Stimulated activated CD4-positive, alpha-beta T cell treated with anti-CD3 and anti-CD28 coated beads, TNF-alpha, amount 100 ng/mL, for 1 hour (primary cell): ENCODE results near the gene DNAJC4.
A peak's percentile ranks its signal among the peaks of the same experiment; 100 is the strongest.

Experiments used
- DNase-seq, 3 donors: peaks; one replicate each; pipeline ENCODE4 v3.0.0-alpha.2; 2020; ENCODE audit warnings: low read depth in 3 of 3, low spot score in 1 of 3

DNAJC4 gene

GRCh38 chr11:64230171-64230984, at the start of gene DNAJC4:
TSS of gene DNAJC4 (plus strand) at chr11:64230548. CDS start at chr11:64230855, 307 bp downstream.
- DNase-seq: peak in 2 of 3 donors; percentile 69 to 77

- DNase-seq: no peak
Observed at GRCh38 chr11:64180891-64181290, 49.5 kb upstream of the DNAJC4 start.

- DNase-seq: no peak
Observed at GRCh38 chr11:64181506-64182411, 48.6 kb upstream of the DNAJC4 start.

GRCh38 chr11:64183890-64184289, 46.5 kb upstream of the DNAJC4 start:
- DNase-seq: no peak

GRCh38 chr11:64185175-64185692, 45.1 kb upstream of the DNAJC4 start:
- no peak for DNase-seq

GRCh38 chr11:64185693-64186491, 44.5 kb upstream of the DNAJC4 start, which contains the start of gene STIP1:
TSS of gene STIP1 (plus strand) at chr11:64186171. CDS start at chr11:64186262, 91 bp downstream.
- peak; percentile 91 to 99 (median 98) for DNase-seq

- no peak for DNase-seq
Observed at GRCh38 chr11:64186492-64187165, 43.7 kb upstream of the DNAJC4 start.

GRCh38 chr11:64192434-64192833, 37.9 kb upstream of the DNAJC4 start:
- DNase-seq: no peak

- no peak for DNase-seq
Observed at GRCh38 chr11:64196626-64197025, 33.7 kb upstream of the DNAJC4 start.

GRCh38 chr11:64198511-64198910, 31.8 kb upstream of the DNAJC4 start:
- DNase-seq: no peak

- no peak for DNase-seq
Observed at GRCh38 chr11:64201543-64201942, 28.8 kb upstream of the DNAJC4 start.

GRCh38 chr11:64202992-64203391, 27.4 kb upstream of the DNAJC4 start:
- no peak for DNase-seq

- DNase-seq: no peak
Observed at GRCh38 chr11:64203421-64204079, 26.8 kb upstream of the DNAJC4 start.

- DNase-seq: no peak
Observed at GRCh38 chr11:64204080-64204440, 26.3 kb upstream of the DNAJC4 start.

GRCh38 chr11:64204464-64204989, 25.8 kb upstream of the DNAJC4 start:
- peak; percentile 60 to 74 (median 73) for DNase-seq

GRCh38 chr11:64206457-64207255, 23.7 kb upstream of the DNAJC4 start, which contains the start of gene FERMT3:
TSS of gene FERMT3 (plus strand) at chr11:64206721. CDS start at chr11:64207365, 644 bp downstream.
- peak in 2 of 3 donors; percentile 41 to 61 for DNase-seq

GRCh38 chr11:64207256-64208085, 22.9 kb upstream of the DNAJC4 start:
- peak in 2 of 3 donors; percentile 56 to 59 for DNase-seq
